Bladder microvascular endothelial cell (primary cell): Measurements from ENCODE around the gene HBG1. TPM values are rescaled to one million over a fixed set of nuclear protein-coding genes. Genes with fewer than 3 reads are reported as not detected.

Experiments
- total RNA-seq: library from RNA; depleted of rRNA; stranded (reverse); fragments of >200 nt; gene quantifications from 2 replicates; pipeline ENCODE4 v1.2.3, GENCODE V29; 2014

The HBG1 gene
- total RNA-seq = not detected in 2 replicates

DNA sequence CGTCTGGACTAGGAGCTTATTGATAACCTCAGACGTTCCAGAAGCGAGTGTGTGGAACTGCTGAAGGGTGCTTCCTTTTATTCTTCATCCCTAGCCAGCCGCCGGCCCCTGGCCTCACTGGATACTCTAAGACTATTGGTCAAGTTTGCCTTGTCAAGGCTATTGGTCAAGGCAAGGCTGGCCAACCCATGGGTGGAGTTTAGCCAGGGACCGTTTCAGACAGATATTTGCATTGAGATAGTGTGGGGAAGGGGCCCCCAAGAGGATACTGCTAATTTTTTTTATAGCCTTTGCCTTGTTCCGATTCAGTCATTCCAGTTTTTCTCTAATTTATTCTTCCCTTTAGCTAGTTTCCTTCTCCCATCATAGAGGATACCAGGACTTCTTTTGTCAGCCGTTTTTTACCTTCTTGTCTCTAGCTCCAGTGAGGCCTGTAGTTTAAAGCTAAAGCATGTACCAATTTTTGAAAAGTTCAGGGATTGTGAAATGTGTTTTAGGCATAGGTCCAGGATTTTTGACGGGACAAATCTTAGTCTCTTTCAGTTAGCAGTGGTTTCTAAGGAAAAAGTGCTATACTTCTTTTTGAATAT is at the start of gene HBG1:
Gene HBG1, minus strand, starts transcription at position 51 of the 590 bp plus-strand sequence. CDS start 53 bp downstream, outside the sequence.

DNA sequence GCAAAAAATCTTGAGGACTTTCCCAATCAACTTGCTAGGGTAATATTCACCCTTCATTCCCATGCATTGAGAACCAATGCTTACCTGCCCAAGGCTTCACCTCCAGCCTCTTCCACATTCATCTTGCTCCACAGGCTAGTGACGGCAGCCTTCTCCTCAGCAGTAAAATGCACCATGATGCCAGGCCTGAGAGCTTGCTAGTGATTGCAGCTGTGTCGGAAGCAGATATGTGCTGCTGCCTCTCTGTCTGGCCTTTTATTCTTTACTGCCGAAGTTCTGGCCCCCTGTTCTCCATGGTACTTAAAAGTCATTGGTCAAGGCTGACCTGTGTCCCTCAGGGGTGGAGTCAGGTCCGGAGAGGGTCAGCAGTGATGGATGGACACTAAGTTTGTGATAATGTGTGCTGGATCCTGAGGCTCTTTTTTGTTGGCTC is 20.1 kb upstream of the HBG1 start, which contains the start of gene HBE1:
Gene HBE1, minus strand, starts transcription at position 231 of the 433 bp plus-strand sequence. Its CDS starts 55 bp downstream, at position 176.

DNA sequence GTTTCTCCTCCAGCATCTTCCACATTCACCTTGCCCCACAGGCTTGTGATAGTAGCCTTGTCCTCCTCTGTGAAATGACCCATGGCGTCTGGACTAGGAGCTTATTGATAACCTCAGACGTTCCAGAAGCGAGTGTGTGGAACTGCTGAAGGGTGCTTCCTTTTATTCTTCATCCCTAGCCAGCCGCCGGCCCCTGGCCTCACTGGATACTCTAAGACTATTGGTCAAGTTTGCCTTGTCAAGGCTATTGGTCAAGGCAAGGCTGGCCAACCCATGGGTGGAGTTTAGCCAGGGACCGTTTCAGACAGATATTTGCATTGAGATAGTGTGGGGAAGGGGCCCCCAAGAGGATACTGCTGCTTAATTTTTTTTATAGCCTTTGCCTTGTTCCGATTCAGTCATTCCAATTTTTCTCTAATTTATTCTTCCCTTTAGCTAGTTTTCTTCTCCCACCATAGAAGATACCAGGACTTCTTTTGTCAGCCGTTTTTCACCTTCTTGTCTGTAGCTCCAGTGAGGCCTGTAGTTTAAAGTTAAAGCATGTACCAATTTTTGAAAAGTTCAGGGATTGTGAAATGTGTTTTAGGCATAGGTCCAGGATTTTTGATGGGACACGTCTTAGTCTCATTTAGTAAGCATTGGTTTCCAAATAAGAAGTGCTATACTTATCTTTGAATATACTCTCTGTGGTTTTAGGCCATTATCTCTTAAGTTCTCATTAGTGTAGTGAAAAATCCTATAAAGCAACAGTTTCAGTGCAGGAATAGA is 5.2 kb upstream of the HBG1 start, which contains the start of gene HBG2:
Gene HBG2, minus strand, starts transcription at position 136 of the 768 bp plus-strand sequence. Its CDS starts 53 bp downstream, at position 83.

DNA sequence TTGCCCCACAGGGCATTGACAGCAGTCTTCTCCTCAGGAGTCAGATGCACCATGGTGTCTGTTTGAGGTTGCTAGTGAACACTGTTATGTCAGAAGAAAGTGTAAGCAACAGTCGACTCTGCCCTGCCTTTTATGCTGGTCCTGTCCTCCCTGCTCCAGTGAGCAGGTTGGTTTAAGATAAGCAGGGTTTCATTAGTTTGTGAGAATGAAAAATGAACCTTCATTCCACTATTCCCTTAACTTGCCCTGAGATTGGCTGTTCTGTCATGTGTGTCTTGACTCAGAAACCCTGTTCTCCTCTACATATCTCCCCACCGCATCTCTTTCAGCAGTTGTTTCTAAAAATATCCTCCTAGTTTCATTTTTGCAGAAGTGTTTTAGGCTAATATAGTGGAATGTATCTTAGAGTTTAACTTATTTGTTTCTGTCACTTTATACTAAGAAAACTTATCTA is 15.2 kb downstream of the HBG1 start, which contains the start of gene HBD:
Gene HBD, minus strand, starts transcription at position 103 of the 454 bp plus-strand sequence. Its CDS starts 50 bp downstream, at position 53.

DNA sequence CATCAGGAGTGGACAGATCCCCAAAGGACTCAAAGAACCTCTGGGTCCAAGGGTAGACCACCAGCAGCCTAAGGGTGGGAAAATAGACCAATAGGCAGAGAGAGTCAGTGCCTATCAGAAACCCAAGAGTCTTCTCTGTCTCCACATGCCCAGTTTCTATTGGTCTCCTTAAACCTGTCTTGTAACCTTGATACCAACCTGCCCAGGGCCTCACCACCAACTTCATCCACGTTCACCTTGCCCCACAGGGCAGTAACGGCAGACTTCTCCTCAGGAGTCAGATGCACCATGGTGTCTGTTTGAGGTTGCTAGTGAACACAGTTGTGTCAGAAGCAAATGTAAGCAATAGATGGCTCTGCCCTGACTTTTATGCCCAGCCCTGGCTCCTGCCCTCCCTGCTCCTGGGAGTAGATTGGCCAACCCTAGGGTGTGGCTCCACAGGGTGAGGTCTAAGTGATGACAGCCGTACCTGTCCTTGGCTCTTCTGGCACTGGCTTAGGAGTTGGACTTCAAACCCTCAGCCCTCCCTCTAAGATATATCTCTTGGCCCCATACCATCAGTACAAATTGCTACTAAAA is 22.8 kb downstream of the HBG1 start, which contains the start of gene HBB:
Gene HBB, minus strand, starts transcription at position 340 of the 579 bp plus-strand sequence. Its CDS starts 50 bp downstream, at position 290.

DNA sequence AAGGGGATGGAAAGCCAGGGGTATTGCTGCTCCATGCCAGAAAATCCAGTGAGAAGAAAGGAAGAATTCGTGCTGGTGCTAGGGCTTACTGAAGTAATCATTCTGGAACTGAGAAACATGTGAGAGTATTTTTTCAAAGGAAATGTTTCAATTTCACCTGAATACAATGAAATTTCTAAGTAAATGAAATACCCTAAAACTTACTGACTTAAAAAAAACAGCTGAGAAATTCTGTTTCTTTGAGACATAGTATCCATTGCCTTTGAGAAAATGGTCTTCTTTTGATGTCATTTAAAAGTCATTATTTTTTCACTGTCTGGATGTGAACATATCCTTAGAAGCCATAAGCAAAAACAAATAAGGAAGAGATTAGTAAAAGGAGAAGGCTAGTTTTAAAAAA is 49.1 kb downstream of the HBG1 start, which contains the start of gene OR51V1:
Gene OR51V1, minus strand, starts transcription at position 101 of the 400 bp plus-strand sequence. Its CDS starts 0 bp downstream, at position 101.

Other genes starting within 250 kb of the HBG1 start
- not detected in 2 replicates for gene OR52J3, start 203.3 kb downstream of the HBG1 start, total RNA-seq
- gene OR52E2, start 190.2 kb downstream of the HBG1 start, total RNA-seq = not detected in 2 replicates
- not detected in 2 replicates for gene OR52E1, start 180.3 kb downstream of the HBG1 start, total RNA-seq
- not detected in 2 replicates for gene OR52A5, start 111.5 kb downstream of the HBG1 start, total RNA-seq
- not detected in 2 replicates for gene OR52A1, start 95.1 kb downstream of the HBG1 start, total RNA-seq
- not detected in 2 replicates for gene OR51V1, start 49.2 kb downstream of the HBG1 start, total RNA-seq
- not detected in 2 replicates for gene HBB, start 22.8 kb downstream of the HBG1 start, total RNA-seq
- not detected in 2 replicates for gene HBD, start 15.4 kb downstream of the HBG1 start, total RNA-seq
- gene HBG2, start 4.9 kb upstream of the HBG1 start, total RNA-seq = not detected in 2 replicates
- not detected in 2 replicates for gene HBE1, start 20.1 kb upstream of the HBG1 start, total RNA-seq
- not detected in 2 replicates for gene OR51B4, start 52.1 kb upstream of the HBG1 start, total RNA-seq
- gene OR51B2, start 74.4 kb upstream of the HBG1 start, total RNA-seq = not detected in 2 replicates
- not detected in 2 replicates for gene OR51B5, start 93.7 kb upstream of the HBG1 start, total RNA-seq
- not detected in 2 replicates for gene OR51B6, start 101.7 kb upstream of the HBG1 start, total RNA-seq
- not detected in 2 replicates for gene OR51M1, start 134.0 kb upstream of the HBG1 start, total RNA-seq
- not detected in 2 replicates for gene OR51Q1, start 172.3 kb upstream of the HBG1 start, total RNA-seq
- not detected in 2 replicates for gene OR51I1, start 191.7 kb upstream of the HBG1 start, total RNA-seq
- not detected in 2 replicates for gene OR51I2, start 199.5 kb upstream of the HBG1 start, total RNA-seq
- gene OR52D1, start 238.8 kb upstream of the HBG1 start, total RNA-seq = not detected in 2 replicates